HEK293 (cell line): ENCODE results near the gene TMEM87B.

Experiments
- BCL11B ChIP-seq: fragments of 450-650 bp; formaldehyde crosslinking; IDR thresholded peaks from 2 replicates; pipeline ENCODE4 v1.5.1; 2016; ENCODE audit warnings: low read depth, missing biosample characterization, missing genetic modification characterization
- EGR2 ChIP-seq: fragments of 450-650 bp; formaldehyde crosslinking; IDR thresholded peaks from 2 replicates; pipeline ENCODE4 v1.5.1; 2016; ENCODE audit warnings: low read depth, missing biosample characterization, missing genetic modification characterization
- HOXD13 ChIP-seq: sonication (generic); formaldehyde crosslinking; IDR thresholded peaks from 2 replicates; pipeline ENCODE4 v1.8.0; 2022; ENCODE audit warnings: missing genetic modification reagents, borderline replicate concordance
- KLF8 ChIP-seq: fragments of 450-650 bp; formaldehyde crosslinking; IDR thresholded peaks from 2 replicates; pipeline ENCODE4 v1.5.1; 2016; ENCODE audit warnings: missing biosample characterization, missing genetic modification characterization
- KLF9 ChIP-seq: fragments of 450-650 bp; formaldehyde crosslinking; IDR thresholded peaks from 2 replicates; pipeline ENCODE4 v1.5.1; 2016; ENCODE audit warnings: missing biosample characterization, missing genetic modification characterization, low read depth
- RBAK ChIP-seq: fragments of 450-650 bp; formaldehyde crosslinking; IDR thresholded peaks from 2 replicates; pipeline ENCODE4 v1.5.1; 2016; ENCODE audit warnings: missing biosample characterization, missing genetic modification characterization
- SP3 ChIP-seq: fragments of 450-650 bp; formaldehyde crosslinking; IDR thresholded peaks from 2 replicates; pipeline ENCODE4 v1.5.1; 2016; ENCODE audit warnings: missing biosample characterization, missing genetic modification characterization
- SP7 ChIP-seq: fragments of 450-650 bp; formaldehyde crosslinking; IDR thresholded peaks from 2 replicates; pipeline ENCODE4 v1.5.1; 2016; ENCODE audit warnings: missing biosample characterization, missing genetic modification characterization
- TRIM28 ChIP-seq: IDR thresholded peaks from 2 replicates; pipeline ENCODE4 v1.6.1; 2011; ENCODE audit warnings: low read length, control low read depth, borderline replicate concordance
- ZBTB17 ChIP-seq: fragments of 450-650 bp; formaldehyde crosslinking; IDR thresholded peaks from 2 replicates; pipeline ENCODE4 v1.5.1; 2016; ENCODE audit warnings: missing biosample characterization, missing genetic modification characterization
- ZFP41 ChIP-seq: fragments of 450-650 bp; formaldehyde crosslinking; IDR thresholded peaks from 2 replicates; pipeline ENCODE4 v1.5.1; 2016; ENCODE audit warnings: missing biosample characterization, missing genetic modification characterization, borderline replicate concordance
- ZIC2 ChIP-seq: fragments of 450-650 bp; formaldehyde crosslinking; IDR thresholded peaks from 2 replicates; pipeline ENCODE4 v1.5.1; 2016; ENCODE audit warnings: missing biosample characterization, missing genetic modification characterization
- ZNF133 ChIP-seq: fragments of 450-650 bp; formaldehyde crosslinking; IDR thresholded peaks from 2 replicates; pipeline ENCODE4 v1.5.1; 2016; ENCODE audit warnings: missing biosample characterization, missing genetic modification characterization
- ZNF140 ChIP-seq: fragments of 450-650 bp; formaldehyde crosslinking; IDR thresholded peaks from 2 replicates; pipeline ENCODE4 v1.5.1; 2016; ENCODE audit warnings: missing biosample characterization, missing genetic modification characterization
- ZNF174 ChIP-seq: fragments of 450-650 bp; formaldehyde crosslinking; IDR thresholded peaks from 2 replicates; pipeline ENCODE4 v1.5.0; 2017; ENCODE audit warnings: missing biosample characterization, mild to moderate bottlenecking, missing genetic modification characterization
- ZNF19 ChIP-seq: fragments of 450-650 bp; formaldehyde crosslinking; IDR thresholded peaks from 2 replicates; pipeline ENCODE4; 2016; ENCODE audit warnings: missing biosample characterization, missing genetic modification characterization, low read depth
- ZNF221 ChIP-seq: fragments of 450-650 bp; formaldehyde crosslinking; IDR thresholded peaks from 2 replicates; pipeline ENCODE4 v1.5.1; 2017; ENCODE audit warnings: missing biosample characterization, missing genetic modification characterization, borderline replicate concordance
- ZNF239 ChIP-seq: fragments of 450-650 bp; formaldehyde crosslinking; IDR thresholded peaks from 2 replicates; pipeline ENCODE4 v1.5.1; 2016; ENCODE audit warnings: missing biosample characterization, missing genetic modification characterization
- ZNF335 ChIP-seq: fragments of 450-650 bp; formaldehyde crosslinking; conservative IDR thresholded peaks from 2 replicates; pipeline ENCODE4 v1.5.1; 2016; ENCODE audit warnings: missing biosample characterization, missing genetic modification characterization
- ZNF37A ChIP-seq: fragments of 450-650 bp; IDR thresholded peaks from 2 replicates; pipeline ENCODE4 v1.5.1; 2018; ENCODE audit warnings: missing biosample characterization, missing genetic modification characterization
- ZNF433 ChIP-seq: fragments of 450-650 bp; formaldehyde crosslinking; IDR thresholded peaks from 2 replicates; pipeline ENCODE4 v1.5.1; 2016; ENCODE audit warnings: missing biosample characterization, missing genetic modification characterization, low read depth
- ZNF473 ChIP-seq: fragments of 450-650 bp; formaldehyde crosslinking; IDR thresholded peaks from 2 replicates; pipeline ENCODE4 v1.5.1; 2017; ENCODE audit warnings: missing biosample characterization, missing genetic modification characterization
- ZNF510 ChIP-seq: fragments of 450-650 bp; formaldehyde crosslinking; IDR thresholded peaks from 2 replicates; pipeline ENCODE4 v1.5.1; 2018; ENCODE audit warnings: mild to moderate bottlenecking, missing genetic modification characterization, missing biosample characterization; ENCODE audit not compliant: insufficient replicate concordance
- ZNF548 ChIP-seq: fragments of 450-650 bp; formaldehyde crosslinking; IDR thresholded peaks from 2 replicates; pipeline ENCODE4 v1.5.1; 2016; ENCODE audit warnings: missing biosample characterization, missing genetic modification characterization
- ZNF549 ChIP-seq: fragments of 450-650 bp; IDR thresholded peaks from 2 replicates; pipeline ENCODE4 v1.5.1; 2018; ENCODE audit warnings: missing biosample characterization, missing genetic modification characterization, mild to moderate bottlenecking, inconsistent platforms, moderate library complexity
- ZNF610 ChIP-seq: fragments of 450-650 bp; formaldehyde crosslinking; IDR thresholded peaks from 2 replicates; pipeline ENCODE4 v1.5.1; 2016; ENCODE audit warnings: missing biosample characterization, missing genetic modification characterization, borderline replicate concordance
- ZNF624 ChIP-seq: fragments of 450-650 bp; formaldehyde crosslinking; IDR thresholded peaks from 2 replicates; pipeline ENCODE4 v1.5.1; 2017; ENCODE audit warnings: missing biosample characterization, missing genetic modification characterization
- ZNF792 ChIP-seq: fragments of 450-650 bp; formaldehyde crosslinking; IDR thresholded peaks from 2 replicates; pipeline ENCODE4 v1.5.1; 2016; ENCODE audit warnings: missing biosample characterization, missing genetic modification characterization
- ZSCAN30 ChIP-seq: fragments of 450-650 bp; IDR thresholded peaks from 2 replicates; pipeline ENCODE4 v1.5.1; 2018; ENCODE audit warnings: missing biosample characterization, mild to moderate bottlenecking, missing genetic modification characterization, moderate library complexity
- ZXDB ChIP-seq: fragments of 450-650 bp; formaldehyde crosslinking; IDR thresholded peaks from 2 replicates; pipeline ENCODE4 v1.5.1; 2016; ENCODE audit warnings: missing biosample characterization, missing genetic modification characterization
- TF ChIP-seq, protein P1 (sequence below): fragments of 450-650 bp; formaldehyde crosslinking; IDR thresholded peaks from 2 replicates; pipeline ENCODE4 v1.5.1; 2017; ENCODE audit warnings: missing biosample characterization, missing genetic modification characterization
- TF ChIP-seq, protein P2 (sequence below): fragments of 450-650 bp; formaldehyde crosslinking; IDR thresholded peaks from 2 replicates; pipeline ENCODE4 v1.5.1; 2016; ENCODE audit warnings: missing biosample characterization, missing genetic modification characterization
- TF ChIP-seq, protein P3 (sequence below): fragments of 450-650 bp; formaldehyde crosslinking; IDR thresholded peaks from 2 replicates; pipeline ENCODE4 v1.5.1; 2016; ENCODE audit warnings: missing biosample characterization, missing genetic modification characterization, borderline replicate concordance
- TF ChIP-seq, protein P4 (sequence below): fragments of 450-650 bp; formaldehyde crosslinking; IDR thresholded peaks from 2 replicates; pipeline ENCODE4 v1.5.1; 2016; ENCODE audit warnings: missing biosample characterization, missing genetic modification characterization

The TMEM87B gene

DNA sequence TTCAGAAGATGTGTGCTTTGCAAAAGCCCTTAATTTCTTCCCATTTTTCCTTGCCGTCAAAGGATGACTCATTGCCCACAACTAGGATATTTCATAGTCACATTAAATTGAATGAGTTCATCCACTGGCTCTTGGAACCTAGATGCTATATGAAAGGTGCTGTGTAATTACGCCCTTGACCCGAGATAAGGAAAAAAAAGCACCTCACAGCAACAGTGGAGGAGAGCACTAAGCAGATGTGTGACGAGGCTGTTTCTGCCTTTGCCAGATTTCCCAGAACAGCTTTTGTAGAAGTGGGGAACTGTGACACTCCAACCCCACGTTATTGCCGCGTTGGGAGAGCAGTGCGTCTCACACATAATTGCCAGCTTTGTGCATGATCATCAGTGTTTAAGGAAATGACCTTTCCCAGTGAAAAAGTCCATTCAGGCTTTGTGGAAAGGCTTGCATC lies 33.3 kb upstream of the TMEM87B start (continued):
- TF ChIP-seq, protein P1, sequence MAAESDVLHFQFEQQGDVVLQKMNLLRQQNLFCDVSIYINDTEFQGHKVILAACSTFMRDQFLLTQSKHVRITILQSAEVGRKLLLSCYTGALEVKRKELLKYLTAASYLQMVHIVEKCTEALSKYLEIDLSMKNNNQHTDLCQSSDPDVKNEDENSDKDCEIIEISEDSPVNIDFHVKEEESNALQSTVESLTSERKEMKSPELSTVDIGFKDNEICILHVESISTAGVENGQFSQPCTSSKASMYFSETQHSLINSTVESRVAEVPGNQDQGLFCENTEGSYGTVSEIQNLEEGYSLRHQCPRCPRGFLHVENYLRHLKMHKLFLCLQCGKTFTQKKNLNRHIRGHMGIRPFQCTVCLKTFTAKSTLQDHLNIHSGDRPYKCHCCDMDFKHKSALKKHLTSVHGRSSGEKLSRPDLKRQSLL: no peak
- no peak for TF ChIP-seq ZBTB17
- no peak for TF ChIP-seq RBAK (tag by site-specific recombination)
- TF ChIP-seq SP7 (tag by site-specific recombination): peak; percentile 98
- TF ChIP-seq ZFP41: no peak
- no peak for TF ChIP-seq ZNF624
- TF ChIP-seq ZNF433 (tag by site-specific recombination): no peak
- no peak for TF ChIP-seq ZNF610
- no peak for TF ChIP-seq ZNF548 (tag by site-specific recombination)
- no peak for TF ChIP-seq ZSCAN30
- TF ChIP-seq ZNF37A (tag by site-specific recombination): no peak
- TF ChIP-seq, protein P2, sequence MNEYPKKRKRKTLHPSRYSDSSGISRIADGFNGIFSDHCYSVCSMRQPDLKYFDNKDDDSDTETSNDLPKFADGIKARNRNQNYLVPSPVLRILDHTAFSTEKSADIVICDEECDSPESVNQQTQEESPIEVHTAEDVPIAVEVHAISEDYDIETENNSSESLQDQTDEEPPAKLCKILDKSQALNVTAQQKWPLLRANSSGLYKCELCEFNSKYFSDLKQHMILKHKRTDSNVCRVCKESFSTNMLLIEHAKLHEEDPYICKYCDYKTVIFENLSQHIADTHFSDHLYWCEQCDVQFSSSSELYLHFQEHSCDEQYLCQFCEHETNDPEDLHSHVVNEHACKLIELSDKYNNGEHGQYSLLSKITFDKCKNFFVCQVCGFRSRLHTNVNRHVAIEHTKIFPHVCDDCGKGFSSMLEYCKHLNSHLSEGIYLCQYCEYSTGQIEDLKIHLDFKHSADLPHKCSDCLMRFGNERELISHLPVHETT: 0 out of 2 replicates have a peak, but pooled peaks have one; percentile 59
- no peak for TF ChIP-seq ZNF549 (tag by site-specific recombination)
- TF ChIP-seq BCL11B (tag by site-specific recombination): no peak
- TF ChIP-seq ZNF510: no peak
- TF ChIP-seq ZNF473 (tag by site-specific recombination): no peak
- TF ChIP-seq, protein P3, sequence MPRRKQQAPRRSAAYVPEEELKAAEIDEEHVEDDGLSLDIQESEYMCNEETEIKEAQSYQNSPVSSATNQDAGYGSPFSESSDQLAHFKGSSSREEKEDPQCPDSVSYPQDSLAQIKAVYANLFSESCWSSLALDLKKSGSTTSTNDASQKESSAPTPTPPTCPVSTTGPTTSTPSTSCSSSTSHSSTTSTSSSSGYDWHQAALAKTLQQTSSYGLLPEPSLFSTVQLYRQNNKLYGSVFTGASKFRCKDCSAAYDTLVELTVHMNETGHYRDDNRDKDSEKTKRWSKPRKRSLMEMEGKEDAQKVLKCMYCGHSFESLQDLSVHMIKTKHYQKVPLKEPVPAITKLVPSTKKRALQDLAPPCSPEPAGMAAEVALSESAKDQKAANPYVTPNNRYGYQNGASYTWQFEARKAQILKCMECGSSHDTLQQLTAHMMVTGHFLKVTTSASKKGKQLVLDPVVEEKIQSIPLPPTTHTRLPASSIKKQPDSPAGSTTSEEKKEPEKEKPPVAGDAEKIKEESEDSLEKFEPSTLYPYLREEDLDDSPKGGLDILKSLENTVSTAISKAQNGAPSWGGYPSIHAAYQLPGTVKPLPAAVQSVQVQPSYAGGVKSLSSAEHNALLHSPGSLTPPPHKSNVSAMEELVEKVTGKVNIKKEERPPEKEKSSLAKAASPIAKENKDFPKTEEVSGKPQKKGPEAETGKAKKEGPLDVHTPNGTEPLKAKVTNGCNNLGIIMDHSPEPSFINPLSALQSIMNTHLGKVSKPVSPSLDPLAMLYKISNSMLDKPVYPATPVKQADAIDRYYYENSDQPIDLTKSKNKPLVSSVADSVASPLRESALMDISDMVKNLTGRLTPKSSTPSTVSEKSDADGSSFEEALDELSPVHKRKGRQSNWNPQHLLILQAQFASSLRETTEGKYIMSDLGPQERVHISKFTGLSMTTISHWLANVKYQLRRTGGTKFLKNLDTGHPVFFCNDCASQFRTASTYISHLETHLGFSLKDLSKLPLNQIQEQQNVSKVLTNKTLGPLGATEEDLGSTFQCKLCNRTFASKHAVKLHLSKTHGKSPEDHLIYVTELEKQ (tag by site-specific recombination): peak; percentile 43; the same call in 1 of the 2 replicates
- TF ChIP-seq TRIM28: no peak
- TF ChIP-seq ZNF174: no peak
- TF ChIP-seq KLF8 (tag by site-specific recombination): 0 out of 2 replicates have a peak, but pooled peaks have one; percentile 41
- TF ChIP-seq, protein P4, sequence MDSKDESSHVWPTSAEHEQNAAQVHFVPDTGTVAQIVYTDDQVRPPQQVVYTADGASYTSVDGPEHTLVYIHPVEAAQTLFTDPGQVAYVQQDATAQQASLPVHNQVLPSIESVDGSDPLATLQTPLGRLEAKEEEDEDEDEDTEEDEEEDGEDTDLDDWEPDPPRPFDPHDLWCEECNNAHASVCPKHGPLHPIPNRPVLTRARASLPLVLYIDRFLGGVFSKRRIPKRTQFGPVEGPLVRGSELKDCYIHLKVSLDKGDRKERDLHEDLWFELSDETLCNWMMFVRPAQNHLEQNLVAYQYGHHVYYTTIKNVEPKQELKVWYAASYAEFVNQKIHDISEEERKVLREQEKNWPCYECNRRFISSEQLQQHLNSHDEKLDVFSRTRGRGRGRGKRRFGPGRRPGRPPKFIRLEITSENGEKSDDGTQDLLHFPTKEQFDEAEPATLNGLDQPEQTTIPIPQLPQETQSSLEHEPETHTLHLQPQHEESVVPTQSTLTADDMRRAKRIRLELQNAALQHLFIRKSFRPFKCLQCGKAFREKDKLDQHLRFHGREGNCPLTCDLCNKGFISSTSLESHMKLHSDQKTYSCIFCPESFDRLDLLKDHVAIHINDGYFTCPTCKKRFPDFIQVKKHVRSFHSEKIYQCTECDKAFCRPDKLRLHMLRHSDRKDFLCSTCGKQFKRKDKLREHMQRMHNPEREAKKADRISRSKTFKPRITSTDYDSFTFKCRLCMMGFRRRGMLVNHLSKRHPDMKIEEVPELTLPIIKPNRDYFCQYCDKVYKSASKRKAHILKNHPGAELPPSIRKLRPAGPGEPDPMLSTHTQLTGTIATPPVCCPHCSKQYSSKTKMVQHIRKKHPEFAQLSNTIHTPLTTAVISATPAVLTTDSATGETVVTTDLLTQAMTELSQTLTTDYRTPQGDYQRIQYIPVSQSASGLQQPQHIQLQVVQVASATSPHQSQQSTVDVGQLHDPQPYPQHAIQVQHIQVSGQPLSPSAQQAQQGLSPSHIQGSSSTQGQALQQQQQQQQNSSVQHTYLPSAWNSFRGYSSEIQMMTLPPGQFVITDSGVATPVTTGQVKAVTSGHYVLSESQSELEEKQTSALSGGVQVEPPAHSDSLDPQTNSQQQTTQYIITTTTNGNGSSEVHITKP (tag by site-specific recombination): peak; percentile 19; the same call in 1 of the 2 replicates
- TF ChIP-seq ZXDB (tag by site-specific recombination): peak; percentile 35; the same call in 1 of the 2 replicates
- no peak for TF ChIP-seq ZNF221 (tag by site-specific recombination)
- no peak for TF ChIP-seq ZNF140 (tag by site-specific recombination)
- no peak for TF ChIP-seq KLF9 (tag by site-specific recombination)
- TF ChIP-seq ZNF335 (tag by site-specific recombination): peak; percentile 62
- no peak for TF ChIP-seq ZNF19 (tag by site-specific recombination)
- no peak for TF ChIP-seq ZNF133 (tag by site-specific recombination)
- no peak for TF ChIP-seq EGR2 (tag by site-specific recombination)
- no peak for TF ChIP-seq ZIC2 (tag by site-specific recombination)
- TF ChIP-seq ZNF792: no peak
- TF ChIP-seq ZNF239 (tag by site-specific recombination): no peak
- no peak for TF ChIP-seq SP3
- no peak for TF ChIP-seq HOXD13 (CRISPR knock-in tag)
